Mesenchymal stem cell (in vitro differentiated cells and primary cell): ENCODE data around the gene MBD4.

ENCODE experiments used
- DNase-seq: peaks from one replicate; pipeline ENCODE4 v3.0.0-alpha.2; 2013
- H2AFZ ChIP-seq: one replicate; pipeline ENCODE4 v1.6.1; 2013; ENCODE audit warnings: low read depth, mild to moderate bottlenecking, control low read depth, inconsistent platforms, low read length, moderate library complexity
- H2AK5ac ChIP-seq: 2 replicates; pipeline ENCODE4 v1.6.1; 2013; ENCODE audit warnings: low read length, moderate library complexity, mild to moderate bottlenecking, inconsistent platforms; ENCODE audit not compliant: severe bottlenecking
- H2BK120ac ChIP-seq: one replicate; pipeline ENCODE4 v1.6.1; 2013; ENCODE audit warnings: low read depth, mild to moderate bottlenecking, inconsistent platforms, low read length, moderate library complexity
- H2BK12ac ChIP-seq, 2 experiments: one replicate each; pipeline ENCODE4 v1.6.1; 2013; ENCODE audit warnings: inconsistent platforms in 2 of 2, low read length in 2 of 2, mild to moderate bottlenecking in 2 of 2, moderate library complexity in 2 of 2, control low read depth in 1 of 2
- H2BK15ac ChIP-seq: one replicate; pipeline ENCODE4 v1.6.1; 2013; ENCODE audit warnings: mild to moderate bottlenecking, low read depth, inconsistent platforms; ENCODE audit not compliant: poor library complexity, severe bottlenecking
- H2BK5ac ChIP-seq: 2 replicates; pipeline ENCODE4 v1.6.1; 2013; ENCODE audit warnings: low read depth, mild to moderate bottlenecking, low read length, control low read depth, inconsistent platforms; ENCODE audit not compliant: poor library complexity, severe bottlenecking
- H3K14ac ChIP-seq, 2 experiments: one replicate each; pipeline ENCODE4 v1.6.1; 2013; ENCODE audit warnings: inconsistent platforms in 2 of 2, low read length in 2 of 2, control low read depth in 1 of 2, mild to moderate bottlenecking in 1 of 2, moderate library complexity in 1 of 2
- H3K18ac ChIP-seq, 2 experiments: one replicate each; pipeline ENCODE4 v1.6.1; 2013; ENCODE audit warnings: inconsistent platforms in 2 of 2, low read length in 2 of 2, control low read depth in 1 of 2, low read depth in 1 of 2, mild to moderate bottlenecking in 1 of 2
- H3K23ac ChIP-seq, 2 experiments: one replicate each; pipeline ENCODE4 v1.6.1; 2013; ENCODE audit warnings: inconsistent platforms in 2 of 2, low read length in 2 of 2, mild to moderate bottlenecking in 2 of 2, moderate library complexity in 2 of 2, control low read depth in 1 of 2
- H3K27ac ChIP-seq: 2 replicates; pipeline ENCODE4 v1.5.1; 2013; ENCODE audit warnings: mild to moderate bottlenecking, moderate library complexity, low read length, control low read depth, inconsistent platforms; ENCODE audit not compliant: poor library complexity, severe bottlenecking
- H3K27me3 ChIP-seq, 2 experiments: 2 replicates each; pipeline versions ENCODE4 v1.6.1 to v1.7.0; 2013; ENCODE audit warnings: low read length in 2 of 2, mild to moderate bottlenecking in 2 of 2, moderate library complexity in 2 of 2, control low read depth in 1 of 2, inconsistent platforms in 1 of 2; ENCODE audit not compliant: control insufficient read depth in 1 of 2, insufficient read depth in 1 of 2
- H3K36me3 ChIP-seq, 2 experiments: 2 replicates each; pipeline versions ENCODE4 v1.6.1 to v1.7.0; 2013; ENCODE audit warnings: low read length in 2 of 2, control low read depth in 1 of 2, inconsistent platforms in 1 of 2, low read depth in 1 of 2, mild to moderate bottlenecking in 1 of 2; ENCODE audit not compliant: insufficient read depth in 2 of 2, control insufficient read depth in 1 of 2
- H3K4ac ChIP-seq, 2 experiments: one replicate each; pipeline ENCODE4 v1.6.1; 2013; ENCODE audit warnings: inconsistent platforms in 2 of 2, low read length in 2 of 2, mild to moderate bottlenecking in 2 of 2, moderate library complexity in 2 of 2, control low read depth in 1 of 2, low read depth in 1 of 2
- H3K4me1 ChIP-seq: 2 replicates; pipeline ENCODE4 v1.6.1; 2013; ENCODE audit warnings: low read depth, low read length, control low read depth; ENCODE audit not compliant: control insufficient read depth, insufficient read depth
- H3K4me2 ChIP-seq: 2 replicates; pipeline ENCODE4 v1.6.1; 2013; ENCODE audit warnings: low read length, mild to moderate bottlenecking, inconsistent platforms; ENCODE audit not compliant: poor library complexity, severe bottlenecking
- H3K4me3 ChIP-seq, 2 experiments: 2 replicates each; pipeline versions ENCODE4 v1.5.1 to v1.7.0; 2013; ENCODE audit warnings: low read length in 2 of 2, mild to moderate bottlenecking in 2 of 2, control low read depth in 1 of 2, low read depth in 1 of 2; ENCODE audit not compliant: insufficient read depth in 1 of 2
- H3K79me1 ChIP-seq: replicated peaks from 2 replicates; pipeline ENCODE4 v1.6.1; 2013; ENCODE audit warnings: mild to moderate bottlenecking, control low read depth, low read length, inconsistent platforms; ENCODE audit not compliant: poor library complexity, severe bottlenecking
- H3K9ac ChIP-seq: 2 replicates; pipeline ENCODE4 v1.7.0; 2013; ENCODE audit warnings: mild to moderate bottlenecking, low read length, moderate library complexity
- H3K9me3 ChIP-seq: 2 replicates; pipeline ENCODE4 v1.7.0; 2013; ENCODE audit warnings: mild to moderate bottlenecking, low read length; ENCODE audit not compliant: control insufficient read depth
- H4K8ac ChIP-seq: one replicate; pipeline ENCODE4 v1.6.1; 2013; ENCODE audit warnings: inconsistent platforms, mild to moderate bottlenecking, low read length, moderate library complexity
- H4K91ac ChIP-seq: one replicate; pipeline ENCODE4 v1.6.1; 2013; ENCODE audit warnings: mild to moderate bottlenecking, low read length, inconsistent platforms
- WGBS: methylation state at CpG from one replicate; pipeline ENCODE4 v1.1.7; 2013; ENCODE audit warnings: mixed read lengths; 5-methylcytosine and 5-hydroxymethylcytosine counted together

The MBD4 gene

GRCh38 chr3:129442486-129442885, 2.7 kb upstream of the MBD4 start:
- Histone ChIP-seq H3K4me3 (peak overlapping the region in 1 of 2 experiments; percentile 98), H3K4ac (no peak overlapping the region), H2BK12ac (no peak overlapping the region), H3K27me3 (no peaks in the 10 kb centered on the region), H3K36me3 (peaks cover 0 to 7% of the 10 kb centered on the region in 2 experiments), H2AK5ac (no peak overlapping the region), H3K9me3 (no peaks in the 10 kb centered on the region), H2BK5ac (no peak overlapping the region), H2AFZ (no peak overlapping the region), H3K9ac (peak overlapping the region; percentile 93), H3K18ac (no peak overlapping the region), H2BK120ac (no peak overlapping the region), H3K23ac (no peak overlapping the region), H3K27ac (no peak overlapping the region), H3K4me1 (peaks cover 9% of the 10 kb centered on the region), H4K91ac (no peak overlapping the region), H3K14ac (no peak overlapping the region), H3K4me2 (no peak overlapping the region), H2BK15ac (no peak overlapping the region), H3K79me1 (peaks cover 26% of the 10 kb centered on the region), H4K8ac (no peak overlapping the region)
- DNase-seq, result no peak
- 79% methylated on average over 2 of the region's 2 CpGs for WGBS

- H3K9me3 ChIP-seq, result no peaks in the 10 kb centered on the region
- no peak overlapping the region for H2BK15ac ChIP-seq
- peaks cover 27% of the 10 kb centered on the region for H3K79me1 ChIP-seq
- H2BK5ac ChIP-seq, result no peak overlapping the region
- H3K27me3 ChIP-seq, result no peaks in the 10 kb centered on the region
- H3K18ac ChIP-seq, result no peak overlapping the region
- H3K27ac ChIP-seq, result peak overlapping the region; percentile 69
- H4K8ac ChIP-seq, result no peak overlapping the region
- no peak overlapping the region for H3K23ac ChIP-seq
- WGBS, result 80% methylated on average over 4 of the region's 4 CpGs
- no peak overlapping the region for H4K91ac ChIP-seq
- no peak overlapping the region for H3K14ac ChIP-seq
- H3K4me3 ChIP-seq, result peak overlapping the region in 1 of 2 experiments; percentile 98
- H2BK120ac ChIP-seq, result no peak overlapping the region
- peaks cover 8% of the 10 kb centered on the region for H3K4me1 ChIP-seq
- no peak overlapping the region for H2AFZ ChIP-seq
- DNase-seq, result no peak
- H3K4me2 ChIP-seq, result no peak overlapping the region
- peak overlapping the region; percentile 93 for H3K9ac ChIP-seq
- no peak overlapping the region for H2AK5ac ChIP-seq
- H3K4ac ChIP-seq, result no peak overlapping the region
- H3K36me3 ChIP-seq, result peaks cover 2 to 14% of the 10 kb centered on the region in 2 experiments
- no peak overlapping the region for H2BK12ac ChIP-seq
Observed at GRCh38 chr3:129441782-129442181, 2.0 kb upstream of the MBD4 start.

GRCh38 chr3:129441215-129441614, 1.5 kb upstream of the MBD4 start:
- peak overlapping the region; percentile 93 for H3K9ac ChIP-seq

GRCh38 chr3:129440618-129441190, 956 bp upstream of the MBD4 start:
- no peak overlapping the region for H4K8ac ChIP-seq
- no peak overlapping the region for H3K23ac ChIP-seq
- peak overlapping the region; percentile 93 for H3K9ac ChIP-seq
- H3K4me1 ChIP-seq, result peaks cover 5% of the 10 kb centered on the region
- no peak for DNase-seq
- H3K36me3 ChIP-seq, result peaks cover 2 to 25% of the 10 kb centered on the region in 2 experiments
- H2BK12ac ChIP-seq, result no peak overlapping the region
- no peak overlapping the region for H2BK5ac ChIP-seq
- peak overlapping the region; percentile 77 for H3K4me2 ChIP-seq
- H3K27me3 ChIP-seq, result no peaks in the 10 kb centered on the region
- 15% methylated on average over 7 of the region's 9 CpGs for WGBS
- no peak overlapping the region for H3K14ac ChIP-seq
- no peaks in the 10 kb centered on the region for H3K9me3 ChIP-seq
- H3K4ac ChIP-seq, result no peak overlapping the region
- no peak overlapping the region for H4K91ac ChIP-seq
- H3K18ac ChIP-seq, result peak overlapping the region in 1 of 2 experiments; percentile 93
- H2AFZ ChIP-seq, result no peak overlapping the region
- no peak overlapping the region for H2AK5ac ChIP-seq
- peaks cover 26% of the 10 kb centered on the region for H3K79me1 ChIP-seq
- peak overlapping the region; percentile 81 to 98 for H3K4me3 ChIP-seq
- H2BK15ac ChIP-seq, result no peak overlapping the region
- H3K27ac ChIP-seq, result peak overlapping the region; percentile 25
- H2BK120ac ChIP-seq, result no peak overlapping the region

More at GRCh38 chr3:129441215-129441614, 1.5 kb upstream of the MBD4 start:
- DNase-seq, result no peak
- peaks cover 2 to 20% of the 10 kb centered on the region in 2 experiments for H3K36me3 ChIP-seq
- H3K4me1 ChIP-seq, result peaks cover 6% of the 10 kb centered on the region
- H3K14ac ChIP-seq, result no peak overlapping the region
- H3K9me3 ChIP-seq, result no peaks in the 10 kb centered on the region
- peak overlapping the region in 1 of 2 experiments; percentile 7 for H3K4ac ChIP-seq
- no peaks in the 10 kb centered on the region for H3K27me3 ChIP-seq
- 76% methylated on average over 6 of the region's 9 CpGs for WGBS
- no peak overlapping the region for H3K23ac ChIP-seq
- no peak overlapping the region for H2AFZ ChIP-seq
- peak overlapping the region in 1 of 2 experiments; percentile 74 for H3K18ac ChIP-seq
- no peak overlapping the region for H2BK15ac ChIP-seq
- H2BK12ac ChIP-seq, result peak overlapping the region in 1 of 2 experiments; percentile 61
- H3K4me3 ChIP-seq, result peak overlapping the region in 1 of 2 experiments; percentile 98
- peaks cover 26% of the 10 kb centered on the region for H3K79me1 ChIP-seq
- no peak overlapping the region for H2AK5ac ChIP-seq
- H3K27ac ChIP-seq, result no peak overlapping the region
- peak overlapping the region; percentile 77 for H3K4me2 ChIP-seq
- H4K91ac ChIP-seq, result no peak overlapping the region
- no peak overlapping the region for H2BK5ac ChIP-seq
- no peak overlapping the region for H2BK120ac ChIP-seq
- no peak overlapping the region for H4K8ac ChIP-seq
